Medulla oblongata (tissue), 1 donor: ENCODE results near the gene EGFR.
A peak's percentile ranks its signal among the peaks of the same experiment; 100 is the strongest.

Experiments
- DNase-seq: peaks from one replicate; pipeline ENCODE4 v3.0.0-alpha.2; 2015; ENCODE audit errors: extremely low spot score

The EGFR gene

DNA sequence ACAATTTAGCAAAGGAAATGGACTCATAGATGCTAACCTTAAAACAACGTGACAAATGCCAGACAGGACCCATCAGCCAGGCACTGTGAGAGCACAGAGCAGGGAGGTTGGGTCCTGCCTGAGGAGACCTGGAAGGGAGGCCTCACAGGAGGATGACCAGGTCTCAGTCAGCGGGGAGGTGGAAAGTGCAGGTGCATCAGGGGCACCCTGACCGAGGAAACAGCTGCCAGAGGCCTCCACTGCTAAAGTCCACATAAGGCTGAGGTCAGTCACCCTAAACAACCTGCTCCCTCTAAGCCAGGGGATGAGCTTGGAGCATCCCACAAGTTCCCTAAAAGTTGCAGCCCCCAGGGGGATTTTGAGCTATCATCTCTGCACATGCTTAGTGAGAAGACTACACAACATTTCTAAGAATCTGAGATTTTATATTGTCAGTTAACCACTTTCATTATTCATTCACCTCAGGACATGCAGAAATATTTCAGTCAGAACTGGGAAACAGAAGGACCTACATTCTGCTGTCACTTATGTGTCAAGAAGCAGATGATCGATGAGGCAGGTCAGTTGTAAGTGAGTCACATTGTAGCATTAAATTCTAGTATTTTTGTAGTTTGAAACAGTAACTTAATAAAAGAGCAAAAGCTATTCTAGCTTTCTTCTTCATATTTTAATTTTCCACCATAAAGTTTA, 188.8 kb downstream of the EGFR start:
- DNase-seq: no peak

DNA sequence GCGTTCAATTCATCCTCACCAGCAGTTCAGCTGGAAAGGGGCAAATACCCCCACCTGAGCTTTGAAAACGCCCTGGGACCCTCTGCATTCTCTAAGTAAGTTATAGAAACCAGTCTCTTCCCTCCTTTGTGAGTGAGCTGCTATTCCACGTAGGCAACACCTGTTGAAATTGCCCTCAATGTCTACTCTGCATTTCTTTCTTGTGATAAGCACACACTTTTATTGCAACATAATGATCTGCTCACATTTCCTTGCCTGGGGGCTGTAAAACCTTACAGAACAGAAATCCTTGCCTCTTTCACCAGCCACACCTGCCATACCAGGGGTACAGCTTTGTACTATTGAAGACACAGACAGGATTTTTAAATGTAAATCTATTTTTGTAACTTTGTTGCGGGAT, 190.5 kb downstream of the EGFR start:
- DNase-seq: no peak

DNA sequence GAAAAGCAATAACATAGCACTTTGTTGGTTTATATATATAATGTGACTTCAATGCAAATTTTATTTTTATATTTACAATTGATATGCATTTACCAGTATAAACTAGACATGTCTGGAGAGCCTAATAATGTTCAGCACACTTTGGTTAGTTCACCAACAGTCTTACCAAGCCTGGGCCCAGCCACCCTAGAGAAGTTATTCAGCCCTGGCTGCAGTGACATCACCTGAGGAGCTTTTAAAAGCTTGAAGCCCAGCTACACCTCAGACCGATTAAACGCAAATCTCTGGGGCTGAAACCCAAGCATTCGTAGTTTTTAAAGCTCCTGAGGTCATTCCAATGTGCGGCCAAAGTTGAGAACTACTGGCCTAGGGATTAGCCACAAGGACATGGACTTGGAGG, 191.4 kb downstream of the EGFR start:
- no peak for DNase-seq

DNA sequence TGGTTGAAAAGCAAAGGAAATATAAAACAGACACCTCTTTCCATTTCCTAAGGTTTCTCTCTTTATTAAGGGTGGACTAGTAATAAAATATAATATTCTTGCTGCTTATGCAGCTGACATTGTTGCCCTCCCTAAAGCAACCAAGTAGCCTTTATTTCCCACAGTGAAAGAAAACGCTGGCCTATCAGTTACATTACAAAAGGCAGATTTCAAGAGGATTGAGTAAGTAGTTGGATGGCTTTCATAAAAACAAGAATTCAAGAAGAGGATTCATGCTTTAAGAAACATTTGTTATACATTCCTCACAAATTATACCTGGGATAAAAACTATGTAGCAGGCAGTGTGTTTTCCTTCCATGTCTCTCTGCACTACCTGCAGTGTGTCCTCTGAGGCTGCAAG, 191.9 kb downstream of the EGFR start:
- no peak for DNase-seq

DNA sequence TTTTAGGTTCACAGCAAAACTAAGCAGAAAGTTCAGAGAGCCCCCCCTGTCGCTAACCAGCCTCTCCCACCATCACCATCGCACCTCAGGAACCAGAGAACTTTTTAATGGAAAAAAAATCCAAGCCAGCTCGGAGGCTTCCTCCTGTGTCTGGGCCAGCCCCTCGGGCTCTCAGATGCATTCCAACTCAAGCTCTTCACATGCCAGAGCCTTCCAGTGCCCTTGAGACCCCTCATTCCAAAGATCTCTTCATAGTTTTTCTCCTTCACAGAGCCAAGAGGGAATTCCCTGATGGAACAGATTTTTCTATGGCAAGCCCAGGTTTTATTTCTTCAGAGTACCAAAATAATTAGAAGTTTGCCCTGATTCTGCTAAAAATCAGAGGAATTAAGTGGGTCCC, 192.9 kb downstream of the EGFR start:
- DNase-seq: no peak

DNA sequence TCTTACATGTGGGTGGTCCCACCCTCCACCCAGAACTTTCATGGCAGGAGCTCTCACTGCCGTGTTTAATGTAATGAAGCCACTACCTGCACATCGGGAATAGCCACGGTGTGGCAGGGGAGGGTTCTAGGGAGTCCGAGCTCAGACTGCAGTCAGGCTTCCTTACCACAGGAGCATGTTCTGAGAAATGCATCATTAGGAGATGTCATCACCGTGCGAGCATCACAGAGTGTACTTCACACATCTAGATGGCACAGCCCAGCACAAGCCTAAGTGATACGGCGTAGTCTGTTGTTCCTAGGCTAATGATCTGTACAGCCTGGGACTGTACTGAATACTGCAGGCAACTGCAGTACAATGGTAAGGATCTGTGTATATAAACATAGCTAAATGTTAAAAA, 193.4 kb downstream of the EGFR start:
- peak; percentile 17 for DNase-seq

DNA sequence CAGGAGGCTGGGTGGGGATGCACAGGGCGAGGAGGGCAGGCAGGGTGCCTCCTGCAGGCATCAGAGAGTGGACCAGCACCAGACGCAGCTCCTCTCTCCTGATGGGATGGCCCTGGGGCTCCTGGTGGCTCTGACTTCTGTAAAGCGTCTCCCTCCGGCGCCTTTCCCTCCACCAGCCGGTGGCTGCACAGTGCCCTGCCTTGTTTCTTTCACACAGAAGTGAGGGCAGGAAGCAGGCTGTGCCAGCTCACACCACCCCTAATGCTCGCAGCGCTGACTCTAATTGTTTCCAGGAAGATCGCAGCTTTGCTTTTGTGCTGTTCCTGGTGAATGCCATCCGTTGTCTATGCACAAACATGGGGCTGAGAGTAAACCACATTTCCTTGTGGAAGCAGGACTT, 194.0 kb downstream of the EGFR start:
- DNase-seq: peak; percentile 66

DNA sequence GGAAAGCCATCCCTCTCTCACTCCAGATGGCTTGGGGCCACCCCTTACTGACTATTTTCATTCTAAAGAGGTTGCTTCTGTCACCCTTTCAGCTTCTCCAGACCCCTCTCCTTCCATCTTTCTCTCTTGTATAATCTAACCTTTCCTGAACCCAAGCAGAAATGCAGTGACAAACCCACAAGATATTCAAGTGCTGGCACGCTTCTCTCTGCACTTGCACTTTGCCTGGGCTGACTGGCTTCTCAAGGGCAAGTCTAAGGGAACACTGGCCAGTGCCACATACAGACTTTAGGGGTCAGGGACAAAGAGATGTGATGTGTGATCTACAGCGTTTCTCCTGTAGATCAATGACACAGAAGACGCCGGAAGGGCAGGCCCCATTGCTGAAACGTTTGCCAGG, 195.9 kb downstream of the EGFR start:
- DNase-seq: no peak

DNA sequence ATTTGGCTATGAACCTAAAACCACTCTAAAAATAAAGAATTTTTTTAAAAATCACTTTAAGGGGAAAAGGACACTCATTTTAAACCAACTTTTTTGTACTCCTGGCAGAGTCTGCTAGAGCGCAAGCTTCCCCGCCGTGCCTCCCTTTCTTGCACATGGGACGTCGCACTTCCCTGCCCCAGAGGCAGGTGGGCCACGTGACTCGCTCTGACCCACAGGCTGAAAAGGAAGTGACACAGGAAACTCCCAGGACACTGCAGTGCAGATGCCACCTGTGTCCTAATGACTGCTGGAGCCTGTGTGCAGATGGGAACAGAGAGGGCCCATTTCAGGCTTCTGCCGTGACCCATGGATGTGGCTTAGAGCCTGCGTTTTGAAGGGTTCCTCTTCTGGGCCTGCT, 204.2 kb downstream of the EGFR start:
- DNase-seq: no peak

DNA sequence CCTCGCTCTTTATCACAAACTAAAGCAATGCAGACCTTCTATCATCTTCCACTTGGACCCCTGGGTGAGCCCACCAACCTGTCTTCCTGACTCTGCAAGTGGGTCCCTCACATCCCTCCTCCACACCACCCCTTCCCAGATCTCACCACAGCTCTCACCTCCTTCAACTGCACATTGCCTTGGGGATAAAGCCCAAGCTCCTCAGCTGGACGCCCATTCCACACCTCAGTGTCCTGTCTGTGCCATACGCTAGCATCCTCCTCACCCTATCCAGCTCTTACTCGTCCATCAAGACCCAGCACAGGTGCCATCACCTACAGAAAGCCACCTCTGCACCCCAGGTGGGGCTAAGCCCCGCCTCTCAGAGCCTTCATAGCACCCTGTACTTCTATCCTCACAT, 205.3 kb downstream of the EGFR start:
- no peak for DNase-seq

DNA sequence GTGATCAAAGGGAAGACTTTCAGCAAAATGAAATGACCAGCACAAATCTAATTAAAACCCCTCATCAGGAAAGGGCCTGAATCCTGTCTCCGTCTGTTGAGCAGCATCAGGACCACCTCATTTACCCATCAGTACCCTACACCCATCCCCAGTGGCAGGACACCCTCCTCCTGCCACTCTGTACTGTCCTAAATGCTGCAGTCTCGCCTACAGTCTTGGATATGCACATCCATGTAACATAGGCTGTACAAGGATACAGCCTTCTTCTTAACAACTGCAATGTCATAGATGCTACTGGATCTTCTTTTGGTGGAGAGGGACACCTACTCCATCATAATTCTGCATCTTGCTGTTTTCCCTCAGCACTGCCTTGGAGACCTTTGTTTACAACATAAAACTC, 206.0 kb downstream of the EGFR start:
- DNase-seq: no peak

DNA sequence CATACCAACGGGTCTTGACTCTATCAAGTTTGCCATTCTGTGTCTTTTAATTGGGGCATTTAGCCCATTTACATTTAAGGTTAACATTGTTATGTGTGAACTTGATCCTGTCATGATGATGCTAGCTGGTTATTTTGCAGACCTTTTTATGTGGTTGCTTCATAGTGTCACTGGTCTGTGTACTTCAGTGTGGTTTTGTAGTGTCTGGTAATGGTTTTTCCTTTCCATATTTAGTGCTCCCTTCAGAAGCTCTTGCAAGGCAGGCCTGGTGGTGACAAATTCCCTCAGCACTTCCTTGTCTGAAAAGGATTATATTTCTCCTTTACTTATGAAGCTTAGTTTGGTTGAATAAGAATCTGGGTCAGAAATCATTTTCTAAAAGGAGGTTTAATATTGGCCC, 211.2 kb downstream of the EGFR start:
- no peak for DNase-seq

DNA sequence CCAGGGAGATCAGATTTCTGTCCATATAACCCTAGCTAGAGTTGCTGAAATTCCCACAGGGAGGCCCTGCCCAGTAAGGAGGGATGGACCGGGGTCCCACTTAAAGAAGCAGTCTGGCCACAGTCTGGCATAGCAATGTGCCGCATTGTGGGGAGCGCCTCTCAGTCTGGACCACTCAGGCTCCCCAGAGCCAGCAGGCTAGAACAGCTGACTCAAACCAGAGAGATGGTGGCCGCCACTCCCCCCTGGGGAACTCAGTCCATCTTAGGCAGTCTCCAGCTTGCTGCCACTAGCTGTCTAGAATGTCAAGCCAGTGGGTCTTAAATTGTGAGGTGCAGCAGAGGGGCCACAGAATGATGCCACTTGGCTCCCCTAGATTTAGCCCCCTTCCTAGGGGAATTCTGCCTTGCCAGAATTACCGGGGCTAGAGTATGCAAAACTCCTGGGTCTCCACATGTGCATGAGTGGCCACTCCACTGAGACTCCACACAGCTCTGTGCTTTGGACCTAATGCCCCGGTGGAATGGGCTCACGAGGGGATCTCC, 213.0 kb downstream of the EGFR start:
- no peak for DNase-seq

DNA sequence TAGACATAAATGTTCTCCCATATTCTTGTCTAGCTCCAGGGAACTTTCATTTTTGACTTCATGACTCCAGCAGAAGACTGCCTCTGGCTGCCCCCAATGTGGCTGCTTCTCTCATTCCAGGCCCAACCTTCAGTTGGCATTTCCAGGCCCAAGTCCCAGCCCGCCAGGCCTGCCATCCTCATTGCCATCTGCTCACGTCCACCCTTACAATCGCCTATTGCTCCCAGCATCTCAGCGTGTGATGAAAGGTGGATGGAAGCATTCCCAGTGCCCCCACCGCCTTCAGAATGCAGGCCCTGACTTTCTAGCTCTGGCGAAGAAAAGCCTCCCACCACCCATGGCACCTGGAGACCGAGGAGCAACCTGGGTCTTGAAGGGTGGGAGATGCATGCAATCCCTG, 214.2 kb downstream of the EGFR start:
- DNase-seq: no peak

DNA sequence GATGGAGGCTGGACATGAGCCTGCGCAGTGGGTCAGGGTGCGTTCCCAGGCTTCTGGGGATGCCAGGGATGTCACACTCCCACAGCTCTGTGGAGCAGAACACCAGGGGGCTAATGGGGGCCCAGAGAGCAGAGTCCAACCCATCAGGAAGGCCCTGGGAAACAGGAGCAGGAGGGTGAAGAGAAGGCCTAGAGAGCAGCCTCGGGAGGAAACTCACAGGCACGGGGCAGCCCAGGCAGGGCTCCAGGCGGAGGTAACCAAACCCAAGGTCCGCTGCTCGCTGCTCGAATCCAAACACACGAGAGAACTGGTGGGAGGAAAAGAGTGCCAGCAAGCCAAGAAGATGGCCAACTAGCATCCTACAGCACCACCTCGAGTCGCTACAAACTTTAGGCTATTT, 215.6 kb downstream of the EGFR start:
- no peak for DNase-seq

DNA sequence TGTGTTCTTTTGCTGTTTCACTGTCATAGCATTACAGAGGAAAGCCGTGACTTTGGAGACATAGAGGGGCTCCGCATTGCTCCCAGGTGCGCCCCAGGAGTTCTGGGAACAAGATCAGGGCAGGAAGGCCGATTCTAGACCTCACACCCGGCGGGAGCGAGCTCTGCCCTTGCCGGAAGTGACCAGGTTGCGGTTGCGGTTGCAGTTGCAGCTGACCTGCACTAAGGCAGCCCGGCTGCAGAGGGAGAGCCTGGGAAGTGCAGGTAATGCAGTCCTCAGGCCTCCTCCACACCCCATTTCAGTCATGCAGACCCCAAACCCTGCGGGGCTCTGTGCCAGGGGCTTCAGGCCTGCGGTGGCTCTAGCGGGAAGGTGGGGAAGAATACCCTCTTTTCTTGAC, 216.3 kb downstream of the EGFR start:
- DNase-seq: no peak

DNA sequence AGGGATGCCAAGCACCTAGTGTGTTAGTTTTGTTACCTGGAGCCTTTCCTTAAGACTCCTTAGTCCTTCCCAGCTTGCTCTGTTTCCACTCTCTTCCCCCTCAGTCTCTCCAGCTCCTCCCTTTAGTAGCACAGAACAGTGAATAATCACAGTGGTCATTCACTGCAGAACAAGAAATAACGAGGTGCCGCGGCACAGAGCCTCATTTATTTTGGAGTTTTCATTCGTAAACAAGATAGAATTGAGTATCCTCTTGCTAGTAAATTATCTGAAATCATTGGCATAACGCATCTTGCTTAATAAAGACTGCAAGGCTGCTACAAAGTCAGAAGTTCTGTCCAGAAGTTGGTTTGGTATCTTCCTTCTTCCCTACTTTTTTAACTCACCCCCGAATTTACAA, 217.0 kb downstream of the EGFR start:
- DNase-seq: no peak

DNA sequence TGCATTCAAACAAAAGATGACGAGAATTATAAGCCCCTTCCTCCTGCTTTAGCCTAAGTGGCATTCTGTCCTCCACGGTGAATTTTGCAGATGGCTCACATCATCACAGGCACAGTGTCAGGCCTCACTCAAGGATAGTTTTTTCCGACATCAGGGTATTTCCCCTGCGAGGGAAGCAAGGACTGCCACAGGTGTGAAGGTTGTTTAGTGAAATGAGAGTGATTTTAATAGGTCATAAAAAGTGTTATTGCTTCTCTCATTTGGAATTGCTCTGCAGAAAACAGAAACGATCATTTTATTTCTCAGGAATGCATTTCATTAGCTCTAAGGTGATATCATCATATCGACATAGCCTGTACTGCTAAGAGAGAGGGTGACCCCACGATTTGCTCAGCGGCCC, 217.7 kb downstream of the EGFR start:
- DNase-seq: no peak

DNA sequence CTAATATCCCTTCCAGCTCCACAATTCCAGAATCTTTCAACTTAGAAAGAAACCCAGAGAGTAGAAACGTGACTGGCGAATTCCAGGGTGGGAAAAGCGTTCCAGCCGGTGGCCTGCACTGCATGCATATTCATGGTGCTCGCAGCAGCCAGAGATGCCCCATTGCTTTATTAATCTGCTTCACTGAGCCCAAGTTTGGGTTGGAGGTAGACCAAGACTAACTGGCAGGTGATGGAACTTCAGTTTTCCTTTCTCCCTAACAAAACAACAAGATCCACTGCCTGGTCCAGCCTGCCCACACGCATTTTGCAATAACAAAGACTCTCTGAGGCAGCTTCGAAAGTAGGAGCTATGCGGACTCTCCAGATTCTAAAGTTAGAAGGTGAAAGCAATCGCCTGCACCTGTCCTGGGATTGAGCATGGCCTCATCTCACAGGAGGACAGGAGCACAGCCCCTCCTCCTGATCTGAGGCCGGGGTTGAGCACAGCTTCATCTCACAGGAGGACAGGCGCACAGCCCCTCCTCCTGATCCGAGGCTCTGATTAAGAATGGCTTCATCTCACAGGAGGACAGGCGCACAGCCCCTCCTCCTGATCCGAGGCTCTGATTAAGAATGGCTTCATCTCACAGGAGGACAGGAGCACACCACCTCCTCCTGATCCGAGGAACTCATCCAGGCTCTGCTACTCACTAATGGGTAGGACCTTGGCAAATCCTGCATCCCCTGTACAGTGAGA, 218.5 kb downstream of the EGFR start:
- no peak for DNase-seq

DNA sequence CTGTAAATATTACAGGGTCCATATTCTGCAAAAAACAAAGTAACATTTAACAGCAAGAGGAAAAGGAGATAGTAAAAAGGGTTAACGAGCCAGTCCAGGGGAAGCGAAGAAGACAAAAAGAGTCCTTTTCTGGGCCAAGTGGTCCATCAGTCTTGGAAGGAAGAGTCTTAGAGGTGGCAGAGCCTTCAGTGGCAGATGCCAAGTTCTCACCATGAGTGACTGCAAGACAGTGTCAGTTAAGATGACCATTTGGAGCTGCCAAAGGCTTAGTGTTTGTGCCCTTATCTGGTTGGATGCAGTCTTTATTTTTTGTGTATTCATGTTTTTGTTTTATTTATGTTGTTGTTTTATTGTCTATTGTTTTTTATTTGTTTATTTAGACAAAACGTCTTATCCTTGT, 220.6 kb downstream of the EGFR start:
- DNase-seq: no peak

DNA sequence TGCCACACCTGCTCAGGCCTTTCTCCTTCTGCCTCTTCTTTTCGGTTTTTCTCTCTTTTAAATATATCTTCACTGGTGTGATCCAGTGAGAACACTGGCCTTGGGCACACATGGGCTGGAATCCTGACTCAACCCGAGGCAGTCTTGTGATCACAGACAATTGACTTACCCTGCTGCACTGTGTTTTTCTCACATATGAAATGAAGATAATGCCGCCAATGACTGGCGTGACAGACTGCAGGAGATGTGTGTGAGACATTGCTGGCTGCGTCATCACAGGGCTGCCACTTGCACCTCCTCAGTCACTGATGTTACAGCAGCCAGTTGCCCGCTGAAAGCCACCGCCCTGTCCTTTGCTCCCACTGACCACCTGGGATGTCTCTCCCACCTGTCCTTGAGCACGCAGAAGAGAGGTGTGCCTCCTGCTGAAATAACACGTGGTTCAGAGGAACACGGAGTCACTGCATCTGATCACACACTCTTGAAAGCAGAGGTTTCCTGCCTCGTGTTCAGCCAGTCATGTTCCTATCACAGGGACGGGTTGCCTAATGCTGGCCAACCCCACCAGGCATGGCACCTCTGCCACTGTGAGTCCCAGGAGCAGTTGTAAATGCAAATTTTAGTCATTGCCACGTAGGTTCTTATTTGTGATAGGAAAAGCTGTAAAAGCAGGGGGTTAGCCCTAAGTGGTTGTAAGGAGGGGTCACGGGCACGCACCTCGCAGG, 221.8 kb downstream of the EGFR start:
- DNase-seq: no peak

DNA sequence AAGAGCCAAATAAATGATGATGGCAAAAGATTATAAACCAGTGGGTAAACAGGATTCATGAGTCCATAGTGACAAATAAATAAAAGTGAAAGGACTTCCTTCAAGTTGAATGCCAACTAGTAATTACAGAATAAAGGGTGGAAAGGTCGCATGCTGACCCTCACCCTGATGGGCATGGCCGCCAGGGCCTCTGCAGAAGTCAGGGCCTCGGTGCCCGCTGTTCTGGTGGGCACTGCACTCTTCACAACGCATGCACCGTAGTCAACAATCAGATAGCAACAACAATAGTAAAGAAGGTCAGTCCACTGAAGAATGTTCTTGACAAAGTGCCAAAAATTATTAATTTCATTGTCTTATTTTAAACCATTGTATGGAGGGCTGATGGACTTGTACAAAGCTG, 223.1 kb downstream of the EGFR start:
- no peak for DNase-seq

DNA sequence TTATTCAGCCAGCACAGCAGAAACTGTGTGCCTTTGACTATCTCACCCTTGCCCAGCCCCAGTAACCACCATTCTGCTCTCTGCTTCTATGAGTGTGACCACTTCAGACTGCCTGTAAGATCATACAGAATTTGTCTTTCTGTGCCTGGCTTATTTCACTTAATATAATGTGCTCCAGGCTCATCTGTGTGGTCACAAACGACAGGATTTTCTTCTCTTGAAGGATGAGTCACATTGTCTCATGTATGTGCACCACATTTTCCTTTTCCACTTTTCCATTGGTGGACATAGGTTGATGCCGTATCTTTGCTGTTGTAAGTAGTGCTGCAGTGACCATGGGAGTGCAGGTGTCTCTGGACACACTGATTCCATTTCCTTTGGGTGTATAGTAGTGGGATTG, 223.8 kb downstream of the EGFR start:
- DNase-seq: no peak
